Colonic mucosa (tissue), 4 donors: ENCODE measurements around the gene EP400. TPM values are rescaled to one million over a fixed set of nuclear protein-coding genes. Genes with fewer than 3 reads are reported as not detected.

Experiments
- DNase-seq: peaks from one replicate; pipeline ENCODE4 v3.0.0-alpha.2; 2020
- H3K27ac ChIP-seq: fragments of 200-600 bp; one replicate; pipeline ENCODE4 v1.8.0; 2021
- H3K27me3 ChIP-seq: fragments of 200-600 bp; one replicate; pipeline ENCODE4 v1.8.0; 2021
- H3K36me3 ChIP-seq: fragments of 200-600 bp; one replicate; pipeline ENCODE4 v1.8.0; 2021
- H3K4me1 ChIP-seq: fragments of 200-600 bp; one replicate; pipeline ENCODE4 v1.8.0; 2021; ENCODE audit warnings: mild to moderate bottlenecking
- H3K4me3 ChIP-seq: fragments of 200-600 bp; one replicate; pipeline ENCODE4 v1.8.0; 2021
- H3K9ac ChIP-seq, 2 donors: one replicate each; pipeline ENCODE4 v1.7.0; 2013; ENCODE audit warnings: control low read depth in 2 of 2, low read depth in 2 of 2, low read length in 2 of 2
- H3K9me3 ChIP-seq: fragments of 200-600 bp; one replicate; pipeline ENCODE4 v1.8.0; 2021
- intact Hi-C: fragments of 100-400 bp; cut with DNase I; formaldehyde crosslinking; loops from one replicate; pipeline ENCODE4 v1.14.1; 2022
- total RNA-seq, 2 donors: library from RNA; stranded (reverse); fragmentation: NEBNext Ultra II Directional in 1 of 2; extraction: Animal tissue kit (Norgen Biotek cat#: 25700) in 1 of 2; gene quantifications; one replicate each; pipeline ENCODE4 v1.2.1, GENCODE V29; 2021
- TF ChIP-seq, protein P1 (sequence below): fragments of 200-600 bp; IDR thresholded peaks from one replicate; pipeline ENCODE4 v1.8.0; 2022; ENCODE audit warnings: antibody characterized with exemption, mild to moderate bottlenecking
- donor health status: healthy.
- donor health status: DM: no; HTN: no; CAD: no.
- donor health status: DM: no; HTN: no; CAD: no.

EP400 gene
- total RNA-seq, 2 donors from 2014 or later = 23.3 to 39.0 TPM

DNA sequence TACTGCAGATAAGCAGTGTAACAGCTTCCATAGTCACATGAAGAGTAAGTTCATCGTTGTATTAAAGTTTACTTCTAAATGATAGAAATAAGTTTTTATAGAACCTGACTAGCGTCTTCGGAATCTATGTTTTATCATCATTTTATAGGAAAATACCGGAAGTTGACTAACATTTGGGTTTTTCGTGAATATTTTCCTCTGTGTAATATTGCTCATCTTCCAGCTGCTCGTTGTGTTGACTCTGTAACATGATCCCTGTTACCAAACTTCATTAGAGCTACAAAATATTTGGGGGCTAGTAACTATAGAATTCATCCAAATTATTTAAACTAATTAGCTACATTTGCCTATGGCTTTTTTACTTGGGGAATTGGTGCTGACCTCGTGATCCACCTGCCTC, 157.2 kb downstream of the EP400 start:
- no peak overlapping the region for H3K9ac ChIP-seq
- H3K27ac ChIP-seq = no peak overlapping the region
- H3K4me1 ChIP-seq = no peaks in the 10 kb centered on the region
- no peak for DNase-seq
- TF ChIP-seq, protein P1, sequence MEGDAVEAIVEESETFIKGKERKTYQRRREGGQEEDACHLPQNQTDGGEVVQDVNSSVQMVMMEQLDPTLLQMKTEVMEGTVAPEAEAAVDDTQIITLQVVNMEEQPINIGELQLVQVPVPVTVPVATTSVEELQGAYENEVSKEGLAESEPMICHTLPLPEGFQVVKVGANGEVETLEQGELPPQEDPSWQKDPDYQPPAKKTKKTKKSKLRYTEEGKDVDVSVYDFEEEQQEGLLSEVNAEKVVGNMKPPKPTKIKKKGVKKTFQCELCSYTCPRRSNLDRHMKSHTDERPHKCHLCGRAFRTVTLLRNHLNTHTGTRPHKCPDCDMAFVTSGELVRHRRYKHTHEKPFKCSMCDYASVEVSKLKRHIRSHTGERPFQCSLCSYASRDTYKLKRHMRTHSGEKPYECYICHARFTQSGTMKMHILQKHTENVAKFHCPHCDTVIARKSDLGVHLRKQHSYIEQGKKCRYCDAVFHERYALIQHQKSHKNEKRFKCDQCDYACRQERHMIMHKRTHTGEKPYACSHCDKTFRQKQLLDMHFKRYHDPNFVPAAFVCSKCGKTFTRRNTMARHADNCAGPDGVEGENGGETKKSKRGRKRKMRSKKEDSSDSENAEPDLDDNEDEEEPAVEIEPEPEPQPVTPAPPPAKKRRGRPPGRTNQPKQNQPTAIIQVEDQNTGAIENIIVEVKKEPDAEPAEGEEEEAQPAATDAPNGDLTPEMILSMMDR = no peak
- no peaks in the 10 kb centered on the region for H3K27me3 ChIP-seq
- no peaks in the 10 kb centered on the region for H3K36me3 ChIP-seq
- H3K9me3 ChIP-seq = no peaks in the 10 kb centered on the region
- intact Hi-C loops = no loop called here
- no peak overlapping the region for H3K4me3 ChIP-seq

- intact Hi-C loops = no loop called here
- TF ChIP-seq, protein P1 = no peak
- Histone ChIP-seq H3K4me1 (no peaks in the 10 kb centered on the region), H3K27ac (no peak overlapping the region), H3K9me3 (no peaks in the 10 kb centered on the region), H3K27me3 (no peaks in the 10 kb centered on the region), H3K9ac (no peak overlapping the region), H3K36me3 (no peaks in the 10 kb centered on the region), H3K4me3 (no peak overlapping the region)
- no peak for DNase-seq
Observed at GRCh38 chr12:132108211-132108832, 158.6 kb downstream of the EP400 start.

GRCh38 chr12:132109741-132110140, 160.0 kb downstream of the EP400 start:
- H3K4me1 ChIP-seq = no peaks in the 10 kb centered on the region
- H3K9ac ChIP-seq = no peak overlapping the region
- no peaks in the 10 kb centered on the region for H3K9me3 ChIP-seq
- H3K4me3 ChIP-seq = no peak overlapping the region
- no peak for DNase-seq
- intact Hi-C loops = no loop called here
- TF ChIP-seq, protein P1 = no peak
- H3K27ac ChIP-seq = no peak overlapping the region
- H3K27me3 ChIP-seq = no peaks in the 10 kb centered on the region
- no peaks in the 10 kb centered on the region for H3K36me3 ChIP-seq

- H3K27ac ChIP-seq = no peak overlapping the region
- DNase-seq = no peak
- H3K36me3 ChIP-seq = no peaks in the 10 kb centered on the region
- no peak overlapping the region for H3K4me3 ChIP-seq
- H3K4me1 ChIP-seq = no peaks in the 10 kb centered on the region
- no peaks in the 10 kb centered on the region for H3K9me3 ChIP-seq
- no peak overlapping the region for H3K9ac ChIP-seq
- intact Hi-C loops = no loop called here
- TF ChIP-seq, protein P1 = no peak
- H3K27me3 ChIP-seq = no peaks in the 10 kb centered on the region
Observed at GRCh38 chr12:132110677-132111076, 160.9 kb downstream of the EP400 start.

DNA sequence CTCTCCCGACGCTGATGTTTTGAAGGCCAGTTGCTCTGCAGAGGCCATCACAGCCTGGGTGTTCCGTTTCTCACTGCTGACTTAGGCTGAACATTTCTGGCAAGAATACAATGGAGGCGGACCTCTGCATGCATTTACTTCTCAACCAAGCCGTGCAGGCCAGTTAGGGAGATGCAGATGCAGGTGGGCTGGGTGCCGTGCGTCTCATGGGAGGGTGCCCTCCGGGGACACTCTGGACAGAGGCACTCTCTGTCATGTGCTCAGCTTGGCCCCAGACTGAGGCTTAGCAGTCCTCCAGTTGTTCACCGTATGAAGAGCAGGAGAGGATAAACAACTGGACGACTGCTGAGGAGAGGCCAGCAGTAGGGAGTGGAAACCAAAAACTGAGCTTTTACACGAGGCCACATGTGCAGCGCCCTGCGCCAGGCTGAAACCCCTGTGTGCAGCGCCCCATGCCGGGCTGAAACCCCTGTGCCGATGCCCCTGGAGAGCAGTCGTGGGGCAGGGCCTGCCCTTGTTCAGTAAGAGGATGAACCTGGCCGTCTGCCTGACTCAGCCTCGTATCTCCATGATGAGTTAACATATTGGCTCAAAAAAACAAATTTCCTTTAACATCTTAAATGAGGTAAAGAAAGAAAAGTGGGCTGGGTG, 162.0 kb downstream of the EP400 start:
- no peak for DNase-seq
- Histone ChIP-seq H3K27me3 (no peaks in the 10 kb centered on the region), H3K9me3 (no peaks in the 10 kb centered on the region), H3K4me3 (no peak overlapping the region), H3K36me3 (no peaks in the 10 kb centered on the region), H3K27ac (no peak overlapping the region), H3K9ac (no peak overlapping the region), H3K4me1 (no peaks in the 10 kb centered on the region)
- intact Hi-C loops = no loop called here
- TF ChIP-seq, protein P1 = no peak
